ENCODE measurements around the gene TMPO. TPM values are rescaled to one million over a fixed set of nuclear protein-coding genes. Genes with fewer than 3 reads are reported as not detected.

TMPO gene
- total and polyA plus RNA-seq, 2 experiments from 2014 or later, result 75.5 to 256 TPM

DNA sequence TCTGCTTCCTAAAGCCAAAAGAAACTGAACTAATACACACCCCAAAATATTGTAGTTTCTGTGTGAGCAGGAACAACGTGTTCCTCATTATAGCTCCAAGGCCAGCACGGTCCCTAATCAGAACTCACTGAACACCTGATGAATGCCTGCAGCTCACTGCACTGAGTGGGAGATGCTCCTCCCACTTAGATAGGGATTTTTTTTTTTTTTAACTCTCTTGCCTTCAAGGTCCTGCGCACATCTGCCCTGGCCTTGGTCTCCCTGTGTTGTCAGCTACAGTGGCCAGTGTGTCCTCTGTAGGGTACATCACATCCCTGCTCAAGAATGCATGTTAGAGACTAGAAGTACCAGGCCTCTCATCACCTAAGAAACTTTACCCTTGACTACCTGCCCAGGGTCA lies 44.3 kb upstream of the TMPO start:
- DNase-seq (ENCODE audit: low spot score), result no peak
- no peak overlapping the region for H3K27ac Mint-ChIP-seq
- no peak overlapping the region for H3K4me3 Mint-ChIP-seq
- H3K4me1 ChIP-seq (ENCODE audit: insufficient read depth), result no peaks in the 10 kb centered on the region
- H3K9me2 ChIP-seq (ENCODE audit: insufficient read depth), result 0 out of 2 replicates have a peak, but pooled peaks cover 4% of the 10 kb centered on the region
- ATAC-seq, result no peak
- no peak overlapping the region for H3K4me2 ChIP-seq
- peaks cover 7% of the 10 kb centered on the region for H3K27me3 Mint-ChIP-seq (ENCODE audit: insufficient read depth, low read depth, poor library complexity)
- no peaks in the 10 kb centered on the region for H3K36me3 ChIP-seq (ENCODE audit: insufficient read depth)
- no peaks in the 10 kb centered on the region for H3F3A ChIP-seq (replicated peaks; ENCODE audit: low read depth)
- no peaks in the 10 kb centered on the region for H3K79me2 ChIP-seq (replicated peaks; ENCODE audit: insufficient read depth)
- H3K27me3 ChIP-seq (ENCODE audit: insufficient read depth), result no peaks in the 10 kb centered on the region
- no peak overlapping the region for H3K4me3 ChIP-seq
- no peaks in the 10 kb centered on the region for H4K20me1 ChIP-seq (replicated peaks; ENCODE audit: insufficient read depth)
- no peaks in the 10 kb centered on the region for H3K36me3 Mint-ChIP-seq (ENCODE audit: low read depth)
- H3K27ac ChIP-seq (ENCODE audit: low read depth), result no peak overlapping the region
- H2AFZ ChIP-seq, result no peak overlapping the region
- TF ChIP-seq, protein P1, sequence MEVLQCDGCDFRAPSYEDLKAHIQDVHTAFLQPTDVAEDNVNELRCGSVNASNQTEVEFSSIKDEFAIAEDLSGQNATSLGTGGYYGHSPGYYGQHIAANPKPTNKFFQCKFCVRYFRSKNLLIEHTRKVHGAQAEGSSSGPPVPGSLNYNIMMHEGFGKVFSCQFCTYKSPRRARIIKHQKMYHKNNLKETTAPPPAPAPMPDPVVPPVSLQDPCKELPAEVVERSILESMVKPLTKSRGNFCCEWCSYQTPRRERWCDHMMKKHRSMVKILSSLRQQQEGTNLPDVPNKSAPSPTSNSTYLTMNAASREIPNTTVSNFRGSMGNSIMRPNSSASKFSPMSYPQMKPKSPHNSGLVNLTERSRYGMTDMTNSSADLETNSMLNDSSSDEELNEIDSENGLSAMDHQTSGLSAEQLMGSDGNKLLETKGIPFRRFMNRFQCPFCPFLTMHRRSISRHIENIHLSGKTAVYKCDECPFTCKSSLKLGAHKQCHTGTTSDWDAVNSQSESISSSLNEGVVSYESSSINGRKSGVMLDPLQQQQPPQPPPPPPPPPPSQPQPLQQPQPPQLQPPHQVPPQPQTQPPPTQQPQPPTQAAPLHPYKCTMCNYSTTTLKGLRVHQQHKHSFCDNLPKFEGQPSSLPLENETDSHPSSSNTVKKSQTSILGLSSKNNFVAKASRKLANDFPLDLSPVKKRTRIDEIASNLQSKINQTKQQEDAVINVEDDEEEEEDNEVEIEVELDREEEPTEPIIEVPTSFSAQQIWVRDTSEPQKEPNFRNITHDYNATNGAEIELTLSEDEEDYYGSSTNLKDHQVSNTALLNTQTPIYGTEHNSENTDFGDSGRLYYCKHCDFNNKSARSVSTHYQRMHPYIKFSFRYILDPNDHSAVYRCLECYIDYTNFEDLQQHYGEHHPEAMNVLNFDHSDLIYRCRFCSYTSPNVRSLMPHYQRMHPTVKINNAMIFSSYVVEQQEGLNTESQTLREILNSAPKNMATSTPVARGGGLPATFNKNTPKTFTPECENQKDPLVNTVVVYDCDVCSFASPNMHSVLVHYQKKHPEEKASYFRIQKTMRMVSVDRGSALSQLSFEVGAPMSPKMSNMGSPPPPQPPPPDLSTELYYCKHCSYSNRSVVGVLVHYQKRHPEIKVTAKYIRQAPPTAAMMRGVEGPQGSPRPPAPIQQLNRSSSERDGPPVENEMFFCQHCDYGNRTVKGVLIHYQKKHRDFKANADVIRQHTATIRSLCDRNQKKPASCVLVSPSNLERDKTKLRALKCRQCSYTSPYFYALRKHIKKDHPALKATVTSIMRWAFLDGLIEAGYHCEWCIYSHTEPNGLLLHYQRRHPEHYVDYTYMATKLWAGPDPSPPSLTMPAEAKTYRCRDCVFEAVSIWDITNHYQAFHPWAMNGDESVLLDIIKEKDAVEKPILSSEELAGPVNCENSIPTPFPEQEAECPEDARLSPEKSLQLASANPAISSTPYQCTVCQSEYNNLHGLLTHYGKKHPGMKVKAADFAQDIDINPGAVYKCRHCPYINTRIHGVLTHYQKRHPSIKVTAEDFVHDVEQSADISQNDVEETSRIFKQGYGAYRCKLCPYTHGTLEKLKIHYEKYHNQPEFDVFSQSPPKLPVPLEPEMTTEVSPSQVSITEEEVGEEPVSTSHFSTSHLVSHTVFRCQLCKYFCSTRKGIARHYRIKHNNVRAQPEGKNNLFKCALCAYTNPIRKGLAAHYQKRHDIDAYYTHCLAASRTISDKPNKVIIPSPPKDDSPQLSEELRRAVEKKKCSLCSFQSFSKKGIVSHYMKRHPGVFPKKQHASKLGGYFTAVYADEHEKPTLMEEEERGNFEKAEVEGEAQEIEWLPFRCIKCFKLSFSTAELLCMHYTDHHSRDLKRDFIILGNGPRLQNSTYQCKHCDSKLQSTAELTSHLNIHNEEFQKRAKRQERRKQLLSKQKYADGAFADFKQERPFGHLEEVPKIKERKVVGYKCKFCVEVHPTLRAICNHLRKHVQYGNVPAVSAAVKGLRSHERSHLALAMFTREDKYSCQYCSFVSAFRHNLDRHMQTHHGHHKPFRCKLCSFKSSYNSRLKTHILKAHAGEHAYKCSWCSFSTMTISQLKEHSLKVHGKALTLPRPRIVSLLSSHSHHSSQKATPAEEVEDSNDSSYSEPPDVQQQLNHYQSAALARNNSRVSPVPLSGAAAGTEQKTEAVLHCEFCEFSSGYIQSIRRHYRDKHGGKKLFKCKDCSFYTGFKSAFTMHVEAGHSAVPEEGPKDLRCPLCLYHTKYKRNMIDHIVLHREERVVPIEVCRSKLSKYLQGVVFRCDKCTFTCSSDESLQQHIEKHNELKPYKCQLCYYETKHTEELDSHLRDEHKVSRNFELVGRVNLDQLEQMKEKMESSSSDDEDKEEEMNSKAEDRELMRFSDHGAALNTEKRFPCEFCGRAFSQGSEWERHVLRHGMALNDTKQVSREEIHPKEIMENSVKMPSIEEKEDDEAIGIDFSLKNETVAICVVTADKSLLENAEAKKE (CRISPR knock-in tag; IDR thresholded peaks at IDR 0.05), result no peak
- TF ChIP-seq STAT1 (IDR thresholded peaks at IDR 0.05; ENCODE audit: unreplicated experiment), result no peak
- no peak for TF ChIP-seq EZH2 (IDR thresholded peaks at IDR 0.05; ENCODE audit: low read depth, unreplicated experiment)
- TF ChIP-seq, protein P2, sequence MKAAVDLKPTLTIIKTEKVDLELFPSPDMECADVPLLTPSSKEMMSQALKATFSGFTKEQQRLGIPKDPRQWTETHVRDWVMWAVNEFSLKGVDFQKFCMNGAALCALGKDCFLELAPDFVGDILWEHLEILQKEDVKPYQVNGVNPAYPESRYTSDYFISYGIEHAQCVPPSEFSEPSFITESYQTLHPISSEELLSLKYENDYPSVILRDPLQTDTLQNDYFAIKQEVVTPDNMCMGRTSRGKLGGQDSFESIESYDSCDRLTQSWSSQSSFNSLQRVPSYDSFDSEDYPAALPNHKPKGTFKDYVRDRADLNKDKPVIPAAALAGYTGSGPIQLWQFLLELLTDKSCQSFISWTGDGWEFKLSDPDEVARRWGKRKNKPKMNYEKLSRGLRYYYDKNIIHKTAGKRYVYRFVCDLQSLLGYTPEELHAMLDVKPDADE (IDR thresholded peaks at IDR 0.05), result no peak
- no peaks in the 10 kb centered on the region for H3K9me3 Mint-ChIP-seq
- no peaks in the 10 kb centered on the region for H3K4me1 Mint-ChIP-seq

DNA sequence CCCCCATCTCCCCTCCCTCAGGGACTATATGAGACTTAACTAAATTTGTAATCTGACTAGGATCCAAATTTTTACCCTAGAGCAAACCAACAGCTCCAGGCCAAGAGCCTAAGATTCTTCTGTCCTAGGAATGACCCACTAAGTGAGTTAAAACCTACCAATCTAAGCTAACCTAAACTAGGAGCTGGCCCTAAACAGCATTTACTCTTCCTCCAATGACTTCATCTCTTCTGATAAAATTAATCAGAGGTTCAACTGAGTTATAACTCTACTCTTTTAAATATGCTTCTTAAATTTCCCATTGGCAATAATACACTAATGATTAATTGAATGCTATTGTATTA lies 39.9 kb upstream of the TMPO start:
- no peak for DNase-seq (ENCODE audit: low spot score)
- Mint-ChIP-seq H3K27me3 (ENCODE audit: insufficient read depth, low read depth, poor library complexity) (peaks cover 14% of the 10 kb centered on the region), H3K4me1 (no peaks in the 10 kb centered on the region), H3K9me3 (no peaks in the 10 kb centered on the region), H3K36me3 (ENCODE audit: low read depth) (no peaks in the 10 kb centered on the region), H3K27ac (no peak overlapping the region), H3K4me3 (no peak overlapping the region)
- 0 out of 2 replicates have a peak, but pooled peaks cover 4% of the 10 kb centered on the region for H3K9me2 ChIP-seq (ENCODE audit: insufficient read depth)
- H3K79me2 ChIP-seq (replicated peaks; ENCODE audit: insufficient read depth), result no peaks in the 10 kb centered on the region
- ATAC-seq, result no peak
- TF ChIP-seq JUNB (IDR thresholded peaks at IDR 0.05; ENCODE audit: unreplicated experiment), result no peak
- TF ChIP-seq EZH2phosphoT487 (IDR thresholded peaks at IDR 0.05; ENCODE audit: unreplicated experiment), result no peak
- TF ChIP-seq, protein P3, sequence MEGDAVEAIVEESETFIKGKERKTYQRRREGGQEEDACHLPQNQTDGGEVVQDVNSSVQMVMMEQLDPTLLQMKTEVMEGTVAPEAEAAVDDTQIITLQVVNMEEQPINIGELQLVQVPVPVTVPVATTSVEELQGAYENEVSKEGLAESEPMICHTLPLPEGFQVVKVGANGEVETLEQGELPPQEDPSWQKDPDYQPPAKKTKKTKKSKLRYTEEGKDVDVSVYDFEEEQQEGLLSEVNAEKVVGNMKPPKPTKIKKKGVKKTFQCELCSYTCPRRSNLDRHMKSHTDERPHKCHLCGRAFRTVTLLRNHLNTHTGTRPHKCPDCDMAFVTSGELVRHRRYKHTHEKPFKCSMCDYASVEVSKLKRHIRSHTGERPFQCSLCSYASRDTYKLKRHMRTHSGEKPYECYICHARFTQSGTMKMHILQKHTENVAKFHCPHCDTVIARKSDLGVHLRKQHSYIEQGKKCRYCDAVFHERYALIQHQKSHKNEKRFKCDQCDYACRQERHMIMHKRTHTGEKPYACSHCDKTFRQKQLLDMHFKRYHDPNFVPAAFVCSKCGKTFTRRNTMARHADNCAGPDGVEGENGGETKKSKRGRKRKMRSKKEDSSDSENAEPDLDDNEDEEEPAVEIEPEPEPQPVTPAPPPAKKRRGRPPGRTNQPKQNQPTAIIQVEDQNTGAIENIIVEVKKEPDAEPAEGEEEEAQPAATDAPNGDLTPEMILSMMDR (conservative IDR thresholded peaks at IDR 0.05; ENCODE audit: low read depth in 2 of 2), result no peak
- no peak for TF ChIP-seq STAT1 (IDR thresholded peaks at IDR 0.05; ENCODE audit: unreplicated experiment)
- TF ChIP-seq NANOG (IDR thresholded peaks at IDR 0.05; ENCODE audit: borderline replicate concordance), result no peak
- H3K4me2 ChIP-seq, result no peak overlapping the region
- no peaks in the 10 kb centered on the region for H4K20me1 ChIP-seq (replicated peaks; ENCODE audit: insufficient read depth)
- no peak overlapping the region for H2AFZ ChIP-seq
- H3K36me3 ChIP-seq (ENCODE audit: insufficient read depth), result no peaks in the 10 kb centered on the region
- H3K27ac ChIP-seq (ENCODE audit: low read depth), result no peak overlapping the region
- H3K4me1 ChIP-seq (ENCODE audit: insufficient read depth), result no peaks in the 10 kb centered on the region
- no peak overlapping the region for H3K4me3 ChIP-seq
- H3F3A ChIP-seq (replicated peaks; ENCODE audit: low read depth), result no peaks in the 10 kb centered on the region
- H3K27me3 ChIP-seq (ENCODE audit: insufficient read depth), result no peaks in the 10 kb centered on the region

Measured in GM23338 (cell line).